Neuronal stem cell (in vitro differentiated cells): ENCODE data around the gene MYH14.

Source experiments
- DNase-seq: peaks from one replicate; pipeline ENCODE4 v3.0.0-alpha.2; 2013; ENCODE audit warnings: low spot score
- H2AFZ ChIP-seq: one replicate; pipeline ENCODE4 v1.6.1; 2013; ENCODE audit warnings: mild to moderate bottlenecking, low read length, inconsistent platforms
- H2AK5ac ChIP-seq: 2 replicates; pipeline ENCODE4 v1.6.1; 2013; ENCODE audit warnings: low read depth, mild to moderate bottlenecking, inconsistent platforms, low read length, moderate library complexity, mixed read lengths
- H2BK120ac ChIP-seq: 2 replicates; pipeline ENCODE4 v1.6.1; 2013; ENCODE audit warnings: low read depth, mild to moderate bottlenecking, inconsistent platforms, low read length, moderate library complexity, mixed read lengths
- H2BK12ac ChIP-seq: one replicate; pipeline ENCODE4 v1.6.1; 2013; ENCODE audit warnings: low read length, inconsistent platforms
- H2BK15ac ChIP-seq: 2 replicates; pipeline ENCODE4 v1.6.1; 2013; ENCODE audit warnings: mild to moderate bottlenecking, low read length, inconsistent platforms, mixed read lengths
- H2BK5ac ChIP-seq: one replicate; pipeline ENCODE4 v1.6.1; 2013; ENCODE audit warnings: inconsistent platforms, mild to moderate bottlenecking, low read length, moderate library complexity
- H3K14ac ChIP-seq: one replicate; pipeline ENCODE4 v1.6.1; 2013; ENCODE audit warnings: low read length, inconsistent platforms
- H3K18ac ChIP-seq: 2 replicates; pipeline ENCODE4 v1.6.1; 2013; ENCODE audit warnings: low read length, inconsistent platforms
- H3K23ac ChIP-seq: 2 replicates; pipeline ENCODE4 v1.6.1; 2013; ENCODE audit warnings: low read depth, mild to moderate bottlenecking, mixed read lengths, low read length, inconsistent platforms; ENCODE audit not compliant: poor library complexity
- H3K27ac ChIP-seq: replicated peaks from 3 replicates; pipeline ENCODE4 v1.5.1; 2013; ENCODE audit warnings: low read length, inconsistent platforms
- H3K27me3 ChIP-seq, 3 experiments: 2 replicates each; pipeline ENCODE4 v1.6.1; 2013; ENCODE audit warnings: low read length in 3 of 3, mild to moderate bottlenecking in 2 of 3, inconsistent platforms in 1 of 3, low read depth in 1 of 3, mixed read lengths in 1 of 3, moderate library complexity in 1 of 3; ENCODE audit not compliant: control insufficient read depth in 3 of 3, insufficient read depth in 3 of 3
- H3K36me3 ChIP-seq, 2 donors: replicated peaks in 1 of 2; 2 replicates each; pipeline ENCODE4 v1.6.1; 2013; ENCODE audit warnings: low read length in 2 of 2; ENCODE audit not compliant: control insufficient read depth in 2 of 2, insufficient read depth in 2 of 2
- H3K4ac ChIP-seq: 2 replicates; pipeline ENCODE4 v1.6.1; 2013; ENCODE audit warnings: inconsistent platforms, mild to moderate bottlenecking, low read length, moderate library complexity
- H3K4me1 ChIP-seq, 2 donors: 1 replicate in 1 of 2; 2 replicates in 1 of 2; pipeline ENCODE4 v1.6.1; 2013; ENCODE audit warnings: low read length in 2 of 2, low read depth in 1 of 2; ENCODE audit not compliant: control insufficient read depth in 2 of 2, insufficient read depth in 1 of 2
- H3K4me2 ChIP-seq: one replicate; pipeline ENCODE4 v1.6.1; 2013; ENCODE audit warnings: mild to moderate bottlenecking, low read length, inconsistent platforms; ENCODE audit not compliant: insufficient read depth, poor library complexity, severe bottlenecking
- H3K4me3 ChIP-seq, 2 donors: 2 replicates each; pipeline ENCODE4 v1.5.1; 2013; ENCODE audit warnings: low read length in 2 of 2, mild to moderate bottlenecking in 2 of 2, inconsistent platforms in 1 of 2, moderate library complexity in 1 of 2
- H3K79me1 ChIP-seq: one replicate; pipeline ENCODE4 v1.6.1; 2013; ENCODE audit warnings: low read depth, mild to moderate bottlenecking, inconsistent platforms, low read length, moderate library complexity
- H3K9ac ChIP-seq: one replicate; pipeline ENCODE4 v1.6.1; 2013; ENCODE audit warnings: mild to moderate bottlenecking, low read depth, low read length, inconsistent platforms; ENCODE audit not compliant: poor library complexity
- H3K9me3 ChIP-seq, 2 donors: replicated peaks in 1 of 2; 2 replicates each; pipeline versions ENCODE3 to v1.6.1; 2013; ENCODE audit warnings: low read length in 2 of 2, mild to moderate bottlenecking in 2 of 2, inconsistent platforms in 1 of 2, low read depth in 1 of 2, mixed read lengths in 1 of 2, moderate library complexity in 1 of 2; ENCODE audit not compliant: control insufficient read depth in 2 of 2, insufficient read depth in 1 of 2
- H4K8ac ChIP-seq: one replicate; pipeline ENCODE4 v1.6.1; 2013; ENCODE audit warnings: low read depth, mild to moderate bottlenecking, inconsistent platforms, low read length, moderate library complexity
- H4K91ac ChIP-seq: one replicate; pipeline ENCODE4 v1.6.1; 2013; ENCODE audit warnings: low read length, low read depth, mild to moderate bottlenecking, inconsistent platforms; ENCODE audit not compliant: poor library complexity
- WGBS, 2 donors: extraction: QIAGEN DNeasy Blood & Tissue Kit; methylation state at CpG; one replicate each; pipeline ENCODE4 v1.1.7; 2013; ENCODE audit warnings: missing lambda C conversion rate in 2 of 2, mixed read lengths in 1 of 2; ENCODE audit not compliant: insufficient read length in 2 of 2, insufficient replicate concordance in 1 of 2; ENCODE audit errors: extremely low coverage in 2 of 2; 5-methylcytosine and 5-hydroxymethylcytosine counted together

Gene MYH14

DNA sequence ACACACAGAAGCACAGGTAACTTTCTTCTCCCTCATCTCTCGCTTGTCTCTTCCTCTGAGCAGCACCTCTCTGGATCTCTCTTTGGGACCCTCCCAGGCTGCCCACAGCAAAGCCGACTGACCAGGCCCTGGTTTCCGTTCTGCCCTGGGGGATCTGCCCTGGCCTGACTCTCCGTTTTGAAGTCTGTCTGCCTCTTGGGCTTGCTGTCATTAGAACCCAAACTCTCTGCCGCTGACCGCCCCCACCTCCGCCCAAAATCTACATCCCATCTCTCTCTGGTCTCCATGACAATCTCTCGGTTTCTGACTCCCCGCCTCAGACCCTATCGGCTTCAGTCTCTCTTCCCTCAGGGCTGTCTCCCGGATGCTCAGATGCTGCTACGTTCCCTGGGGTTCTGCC lies 118.8 kb downstream of the MYH14 start:
- Histone ChIP-seq H4K91ac (no peak overlapping the region), H3K14ac (no peak overlapping the region), H3K23ac (peak overlapping the region; percentile 59), H2AK5ac (no peak overlapping the region), H2BK120ac (no peak overlapping the region), H3K4ac (no peak overlapping the region), H4K8ac (no peak overlapping the region), H3K4me1 (peaks cover 5 to 8% of the 10 kb centered on the region in 2 donors), H3K36me3 (peaks cover 0 to 3% of the 10 kb centered on the region in 2 donors), H2BK5ac (peak overlapping the region; percentile 46), H3K79me1 (peaks cover 3% of the 10 kb centered on the region), H3K27ac (no peak overlapping the region), H3K18ac (no peak overlapping the region), H3K4me3 (no peak overlapping the region), H3K27me3 (peaks cover 0 to 15% (median 13%) of the 10 kb centered on the region in 3 experiments), H2BK12ac (no peak overlapping the region), H3K4me2 (no peak overlapping the region), H2BK15ac (no peak overlapping the region), H3K9ac (no peak overlapping the region), H3K9me3 (no peaks in the 10 kb centered on the region), H2AFZ (no peak overlapping the region)
- WGBS, 2 donors = no CpG with 5 or more reads among the region's 12 CpGs
- no peak for DNase-seq

DNA sequence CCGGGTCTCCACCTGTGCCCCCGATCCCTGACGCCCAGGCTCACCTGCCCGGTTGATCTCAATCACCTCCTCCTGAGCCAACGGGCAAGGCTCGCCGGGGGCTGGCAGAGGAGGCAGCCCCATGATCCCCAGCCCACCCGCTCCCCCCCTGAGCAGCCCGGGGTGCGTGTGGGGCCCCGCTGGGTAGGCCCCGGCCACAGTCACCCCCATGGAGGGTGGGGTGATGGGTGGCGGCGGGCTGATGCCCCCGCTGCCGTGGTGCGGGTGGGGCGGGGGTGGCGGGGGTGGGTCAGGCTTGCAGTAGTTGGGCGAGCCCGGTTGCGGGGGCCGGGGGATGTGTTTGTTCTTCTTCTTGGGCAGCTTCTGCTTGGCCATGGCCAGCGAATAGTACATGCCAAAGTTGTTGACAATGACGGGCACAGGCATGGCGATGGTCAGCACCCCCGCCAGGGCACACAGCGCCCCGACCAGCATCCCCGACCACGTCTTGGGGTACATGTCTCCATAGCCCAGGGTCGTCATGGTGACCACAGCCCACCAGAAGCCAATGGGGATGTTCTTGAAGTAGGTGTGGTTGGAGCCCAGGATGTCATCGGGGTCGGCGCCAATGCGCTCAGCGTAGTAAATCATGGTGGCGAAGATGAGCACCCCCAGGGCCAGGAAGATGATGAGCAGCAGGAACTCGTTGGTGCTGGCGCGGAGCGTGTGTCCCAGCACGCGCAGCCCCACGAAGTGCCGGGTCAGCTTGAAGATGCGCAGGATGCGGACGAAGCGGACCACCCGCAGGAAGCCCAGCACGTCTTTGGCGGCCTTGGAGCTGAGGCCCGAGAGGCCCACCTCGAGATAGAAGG lies 119.7 kb downstream of the MYH14 start:
- peaks cover 3% of the 10 kb centered on the region for H3K79me1 ChIP-seq
- no CpG with 5 or more reads among the region's 55 CpGs for WGBS, 2 donors
- peaks cover 5 to 8% of the 10 kb centered on the region in 2 donors for H3K4me1 ChIP-seq
- no peak overlapping the region for H4K8ac ChIP-seq
- no peak overlapping the region for H3K9ac ChIP-seq
- no peak overlapping the region for H2BK12ac ChIP-seq
- H2AFZ ChIP-seq = no peak overlapping the region
- no peak overlapping the region for H2AK5ac ChIP-seq
- H2BK120ac ChIP-seq = no peak overlapping the region
- H3K4me3 ChIP-seq = no peak overlapping the region
- no peak overlapping the region for H3K14ac ChIP-seq
- H3K23ac ChIP-seq = peak overlapping the region; percentile 81
- H3K9me3 ChIP-seq = no peaks in the 10 kb centered on the region
- no peak overlapping the region for H2BK5ac ChIP-seq
- H3K36me3 ChIP-seq = peaks cover 0 to 3% of the 10 kb centered on the region in 2 donors
- peaks cover 2 to 22% (median 20%) of the 10 kb centered on the region in 3 experiments for H3K27me3 ChIP-seq
- no peak for DNase-seq
- H3K4me2 ChIP-seq = no peak overlapping the region
- H2BK15ac ChIP-seq = no peak overlapping the region
- H3K27ac ChIP-seq = no peak overlapping the region
- no peak overlapping the region for H4K91ac ChIP-seq
- H3K18ac ChIP-seq = no peak overlapping the region
- no peak overlapping the region for H3K4ac ChIP-seq

DNA sequence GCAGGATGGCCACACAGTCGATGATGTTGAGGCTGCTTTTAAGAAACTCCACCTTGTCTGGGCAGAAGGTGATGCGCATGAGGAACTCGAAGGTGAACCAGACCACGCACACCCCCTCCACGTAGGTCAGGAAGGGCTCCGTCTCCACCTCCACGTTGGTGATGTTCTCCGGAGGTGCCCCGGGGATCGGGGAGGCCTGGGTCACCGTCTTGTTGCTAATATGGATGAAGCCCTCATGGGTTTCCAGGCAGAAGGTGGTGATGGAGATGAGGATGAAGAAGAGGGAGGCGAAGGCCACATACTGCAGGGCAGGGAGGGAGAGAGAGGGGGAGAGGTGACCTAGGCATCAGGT lies 120.3 kb downstream of the MYH14 start:
- peak overlapping the region; percentile 22 for H3K9ac ChIP-seq
- H3K18ac ChIP-seq = no peak overlapping the region
- H4K8ac ChIP-seq = no peak overlapping the region
- no peak overlapping the region for H3K4me2 ChIP-seq
- H2AFZ ChIP-seq = no peak overlapping the region
- H3K4ac ChIP-seq = no peak overlapping the region
- H3K4me1 ChIP-seq = peaks cover 5 to 8% of the 10 kb centered on the region in 2 donors
- no peak overlapping the region for H3K27ac ChIP-seq
- no peak overlapping the region for H2BK120ac ChIP-seq
- no peak overlapping the region for H4K91ac ChIP-seq
- no CpG with 5 or more reads among the region's 12 CpGs for WGBS, 2 donors
- peaks cover 0 to 3% of the 10 kb centered on the region in 2 donors for H3K36me3 ChIP-seq
- H2AK5ac ChIP-seq = no peak overlapping the region
- peak overlapping the region; percentile 81 for H3K23ac ChIP-seq
- H3K9me3 ChIP-seq = no peaks in the 10 kb centered on the region
- H2BK15ac ChIP-seq = no peak overlapping the region
- no peak for DNase-seq
- peaks cover 3% of the 10 kb centered on the region for H3K79me1 ChIP-seq
- H2BK12ac ChIP-seq = no peak overlapping the region
- H3K27me3 ChIP-seq = peaks cover 5 to 26% (median 24%) of the 10 kb centered on the region in 3 experiments
- no peak overlapping the region for H2BK5ac ChIP-seq
- no peak overlapping the region for H3K4me3 ChIP-seq
- no peak overlapping the region for H3K14ac ChIP-seq

DNA sequence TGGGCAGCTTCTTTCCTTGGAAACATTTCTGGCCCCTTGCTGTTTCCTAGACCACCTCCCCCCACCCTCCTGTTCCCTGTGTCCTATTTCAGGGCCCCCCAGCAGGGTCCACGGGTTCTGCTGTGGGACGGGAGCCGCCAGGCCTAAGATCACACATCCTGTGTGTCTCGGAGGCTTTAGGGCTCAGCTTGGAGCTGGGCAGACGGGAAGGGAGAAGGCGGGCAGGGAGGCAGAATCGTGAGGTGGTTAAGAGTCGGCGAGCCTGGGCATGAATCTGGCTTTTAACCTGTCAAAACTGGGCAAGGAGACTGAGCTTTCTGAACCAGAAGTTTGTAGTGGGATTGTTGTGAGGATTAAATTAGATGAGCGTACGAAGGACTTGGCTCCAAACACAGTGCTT lies 120.9 kb downstream of the MYH14 start:
- Histone ChIP-seq H3K4me1 (peaks cover 5 to 8% of the 10 kb centered on the region in 2 donors), H2AFZ (no peak overlapping the region), H3K36me3 (peaks cover 0 to 3% of the 10 kb centered on the region in 2 donors), H3K79me1 (peaks cover 3% of the 10 kb centered on the region), H3K4ac (no peak overlapping the region), H2BK5ac (no peak overlapping the region), H4K8ac (no peak overlapping the region), H3K14ac (no peak overlapping the region), H3K18ac (no peak overlapping the region), H2BK12ac (no peak overlapping the region), H4K91ac (no peak overlapping the region), H3K4me3 (no peak overlapping the region), H3K9me3 (no peaks in the 10 kb centered on the region), H3K9ac (no peak overlapping the region), H3K27me3 (peaks cover 5 to 26% (median 24%) of the 10 kb centered on the region in 3 experiments), H3K27ac (no peak overlapping the region), H2BK120ac (no peak overlapping the region), H2AK5ac (no peak overlapping the region), H3K23ac (no peak overlapping the region), H2BK15ac (no peak overlapping the region), H3K4me2 (no peak overlapping the region)
- DNase-seq = no peak
- no CpG with 5 or more reads among the region's 11 CpGs for WGBS, 2 donors
